ENCODE data around the gene PCDHGB2. TPM values are rescaled to one million over a fixed set of nuclear protein-coding genes. Genes with fewer than 3 reads are reported as not detected.

PCDHGB2 gene
- polyA plus RNA-seq, 1 donor from 2014 or later = 0.43 TPM

GRCh38 chr5:141363952-141364660 lies 4.3 kb downstream of the PCDHGB2 start, which contains the start of gene PCDHGA5:
PCDHGA5 (plus strand) TSS chr5:141364162; CDS start chr5:141364331, 169 bp downstream.
- no peaks in the 10 kb centered on the region for H3K79me2 ChIP-seq (replicated peaks; ENCODE audit: insufficient read depth, low read length)
- no peak within 1 kb of the TSS for H3K4me3 ChIP-seq (ENCODE audit: low read length)
- H3F3A ChIP-seq (ENCODE audit: insufficient read depth, low read length, poor library complexity, severe bottlenecking) = no peaks in the 10 kb centered on the region
- no peaks in the 10 kb centered on the region for H3K36me3 ChIP-seq (ENCODE audit: insufficient read depth, low read length)
- H3K9me3 ChIP-seq (ENCODE audit: low read length) = peaks cover 38% of the 10 kb centered on the region
- H2AFZ ChIP-seq (ENCODE audit: low read depth, low read length) = no peak within 1 kb of the TSS
- no peaks in the 10 kb centered on the region for H3K9me2 ChIP-seq (ENCODE audit: insufficient read depth, low read length)
- no peak within 1 kb of the TSS for H3K9ac ChIP-seq (ENCODE audit: low read length)
- H3K27me3 ChIP-seq (ENCODE audit: insufficient read depth, low read depth, low read length) = no peaks in the 10 kb centered on the region
- no peak within 1 kb of the TSS for H3K27ac ChIP-seq (ENCODE audit: low read length)
- no peaks in the 10 kb centered on the region for H4K20me1 ChIP-seq (ENCODE audit: insufficient read depth)
- no peak within 1 kb of the TSS for H3K4me2 ChIP-seq (ENCODE audit: low read length)
- TF ChIP-seq EP300 (conservative IDR thresholded peaks at IDR 0.05; ENCODE audit: poor library complexity, severe bottlenecking) (no peak), CTCF (IDR thresholded peaks at IDR 0.05; ENCODE audit: poor library complexity, severe bottlenecking) (no peak), EZH2 (IDR thresholded peaks at IDR 0.05; ENCODE audit: borderline replicate concordance, insufficient read depth, low read length, poor library complexity, severe bottlenecking) (no peak), SMC3 (conservative IDR thresholded peaks at IDR 0.05; ENCODE audit: poor library complexity) (no peak), MXI1 (conservative IDR thresholded peaks at IDR 0.05; ENCODE audit: poor library complexity, severe bottlenecking) (no peak)

GRCh38 chr5:141366016-141366896 lies 6.5 kb downstream of the PCDHGB2 start:
- Histone ChIP-seq H3K36me3 (ENCODE audit: insufficient read depth, low read length) (no peaks in the 10 kb centered on the region), H3K4me3 (ENCODE audit: low read length) (no peak overlapping the region), H4K20me1 (ENCODE audit: insufficient read depth) (no peaks in the 10 kb centered on the region), H3K27ac (ENCODE audit: low read length) (no peak overlapping the region), H3K9me3 (ENCODE audit: low read length) (peaks cover 38% of the 10 kb centered on the region), H3K27me3 (ENCODE audit: insufficient read depth, low read depth, low read length) (no peaks in the 10 kb centered on the region), H3K4me2 (ENCODE audit: low read length) (no peak overlapping the region), H3K9ac (ENCODE audit: low read length) (no peak overlapping the region), H2AFZ (ENCODE audit: low read depth, low read length) (no peak overlapping the region), H3F3A (ENCODE audit: insufficient read depth, low read length, poor library complexity, severe bottlenecking) (no peaks in the 10 kb centered on the region), H3K79me2 (replicated peaks; ENCODE audit: insufficient read depth, low read length) (no peaks in the 10 kb centered on the region), H3K9me2 (ENCODE audit: insufficient read depth, low read length) (no peaks in the 10 kb centered on the region)
- TF ChIP-seq SMC3 (conservative IDR thresholded peaks at IDR 0.05; ENCODE audit: poor library complexity) = no peak
- no peak for TF ChIP-seq EZH2 (IDR thresholded peaks at IDR 0.05; ENCODE audit: borderline replicate concordance, insufficient read depth, low read length, poor library complexity, severe bottlenecking)
- TF ChIP-seq EP300 (conservative IDR thresholded peaks at IDR 0.05; ENCODE audit: poor library complexity, severe bottlenecking) = no peak
- TF ChIP-seq RAD21 (conservative IDR thresholded peaks at IDR 0.05) = no peak
- no peak for TF ChIP-seq TAF1 (IDR thresholded peaks at IDR 0.05; ENCODE audit: low read depth)
- TF ChIP-seq MXI1 (conservative IDR thresholded peaks at IDR 0.05; ENCODE audit: poor library complexity, severe bottlenecking) = no peak
- TF ChIP-seq CTCF (IDR thresholded peaks at IDR 0.05; ENCODE audit: poor library complexity, severe bottlenecking) = no peak
- no peak for TF ChIP-seq POLR2AphosphoS5 (IDR thresholded peaks at IDR 0.05)
- TF ChIP-seq REST (IDR thresholded peaks at IDR 0.05; ENCODE audit: borderline replicate concordance) = no peak
